NCI-H748 (cell line): ENCODE data around the gene ZNF174.

Experiments
- DNase-seq: peaks from one replicate; lab custom pipeline; 2025; ENCODE audit not compliant: unreplicated experiment; lab: John Stamatoyannopoulos, UW

Gene ZNF174

GRCh38 chr16:3443108-3444031 lies 42.4 kb downstream of the ZNF174 start, which contains the start of the genes NAA60 and ZNF597:
NAA60 (plus strand) TSS chr16:3443680; CDS start chr16:3476228, 32,548 bp downstream.
ZNF597 (minus strand) TSS chr16:3443504; CDS start chr16:3443153, 351 bp downstream.
- peak; percentile 97 for DNase-seq

- DNase-seq, result peak; percentile 39
These were observed 43.0 kb downstream of the ZNF174 start for GRCh38 chr16:3444032-3444388.

GRCh38 chr16:3454093-3454492 lies 53.1 kb downstream of the ZNF174 start:
- DNase-seq, result no peak

GRCh38 chr16:3454631-3455147 lies 53.7 kb downstream of the ZNF174 start:
- no peak for DNase-seq

- peak; percentile 86 for DNase-seq
These were observed 56.6 kb downstream of the ZNF174 start for GRCh38 chr16:3457434-3458252.

- DNase-seq, result no peak
These were observed 57.4 kb downstream of the ZNF174 start for GRCh38 chr16:3458278-3458851.

- DNase-seq, result no peak
These were observed 57.9 kb downstream of the ZNF174 start for GRCh38 chr16:3458852-3459361.
